Fibroblast of lung (primary cell): Measurements from ENCODE around the gene ZP4.

ENCODE experiments used
- EZH2 ChIP-seq: IDR thresholded peaks from 2 replicates; pipeline ENCODE4 v1.5.1; 2012; ENCODE audit warnings: low read length, control low read depth, mild to moderate bottlenecking; ENCODE audit errors: missing control alignments
- TF ChIP-seq, protein P1 (sequence below), 2 donors: IDR thresholded peaks in 1 of 2; conservative IDR thresholded peaks in 1 of 2; 1 replicate in 1 of 2; 2 replicates in 1 of 2; pipeline ENCODE4 v1.5.1; 2011 to 2012; ENCODE audit warnings: low read length in 2 of 2, control low read depth in 1 of 2, inconsistent platforms in 1 of 2, low read depth in 1 of 2, mild to moderate bottlenecking in 1 of 2

DNA sequence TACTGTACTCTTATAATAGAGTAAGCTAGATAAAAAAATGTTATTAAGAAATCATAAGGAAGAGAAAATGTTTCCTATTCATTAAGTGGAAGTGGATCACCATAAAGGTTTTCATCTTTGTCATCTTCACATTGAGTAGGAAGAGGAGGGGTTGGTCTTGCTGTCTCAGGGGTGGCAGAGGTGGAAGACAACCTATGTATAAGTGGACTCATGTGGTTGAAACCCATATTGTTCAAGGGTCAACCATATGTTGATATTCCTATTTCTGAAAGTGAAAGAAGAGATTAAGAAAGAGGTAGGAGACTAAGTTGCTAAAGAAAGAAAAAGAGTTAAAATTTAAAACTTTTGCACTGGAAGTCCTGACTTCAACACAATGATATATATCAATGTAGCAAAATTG lies 4.9 kb upstream of the ZP4 start:
- TF ChIP-seq, protein P1, sequence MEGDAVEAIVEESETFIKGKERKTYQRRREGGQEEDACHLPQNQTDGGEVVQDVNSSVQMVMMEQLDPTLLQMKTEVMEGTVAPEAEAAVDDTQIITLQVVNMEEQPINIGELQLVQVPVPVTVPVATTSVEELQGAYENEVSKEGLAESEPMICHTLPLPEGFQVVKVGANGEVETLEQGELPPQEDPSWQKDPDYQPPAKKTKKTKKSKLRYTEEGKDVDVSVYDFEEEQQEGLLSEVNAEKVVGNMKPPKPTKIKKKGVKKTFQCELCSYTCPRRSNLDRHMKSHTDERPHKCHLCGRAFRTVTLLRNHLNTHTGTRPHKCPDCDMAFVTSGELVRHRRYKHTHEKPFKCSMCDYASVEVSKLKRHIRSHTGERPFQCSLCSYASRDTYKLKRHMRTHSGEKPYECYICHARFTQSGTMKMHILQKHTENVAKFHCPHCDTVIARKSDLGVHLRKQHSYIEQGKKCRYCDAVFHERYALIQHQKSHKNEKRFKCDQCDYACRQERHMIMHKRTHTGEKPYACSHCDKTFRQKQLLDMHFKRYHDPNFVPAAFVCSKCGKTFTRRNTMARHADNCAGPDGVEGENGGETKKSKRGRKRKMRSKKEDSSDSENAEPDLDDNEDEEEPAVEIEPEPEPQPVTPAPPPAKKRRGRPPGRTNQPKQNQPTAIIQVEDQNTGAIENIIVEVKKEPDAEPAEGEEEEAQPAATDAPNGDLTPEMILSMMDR (conservative IDR thresholded peaks at IDR 0.05 in 1 of 2, IDR thresholded peaks at IDR 0.05 in 1 of 2; ENCODE audit: low read depth in 1 of 2, low read length in 2 of 2) = no peak
- no peak for TF ChIP-seq EZH2
